NT2/D1 (cell line): ENCODE data around the gene RGL2.

ENCODE experiments used
- DNase-seq: peaks from one replicate; pipeline ENCODE4 v3.0.0-alpha.2; 2011; ENCODE audit warnings: low read depth, low spot score
- H3K27me3 ChIP-seq: 2 replicates; pipeline ENCODE4 v1.6.0; 2011; ENCODE audit warnings: mild to moderate bottlenecking; ENCODE audit not compliant: insufficient read length, insufficient read depth
- H3K36me3 ChIP-seq: 2 replicates; pipeline ENCODE4 v1.6.1; 2011; ENCODE audit warnings: mild to moderate bottlenecking, low read length, mixed read lengths; ENCODE audit not compliant: insufficient read depth, insufficient read length
- H3K4me1 ChIP-seq: 2 replicates; pipeline ENCODE4 v1.5.1; 2011; ENCODE audit not compliant: insufficient read depth, insufficient read length
- H3K4me3 ChIP-seq: 2 replicates; pipeline ENCODE4 v1.5.1; 2011; ENCODE audit warnings: low read depth; ENCODE audit not compliant: insufficient read length
- H3K9ac ChIP-seq: 2 replicates; pipeline ENCODE4 v1.6.0; 2011; ENCODE audit warnings: low read depth; ENCODE audit not compliant: insufficient read length
- H3K9me3 ChIP-seq: 2 replicates; pipeline ENCODE4 v1.5.1; 2011; ENCODE audit warnings: mild to moderate bottlenecking, low read length; ENCODE audit not compliant: insufficient read depth
- SUZ12 ChIP-seq: IDR thresholded peaks from 2 replicates; pipeline ENCODE4 v1.6.1; 2011; ENCODE audit not compliant: insufficient read length, insufficient read depth; ENCODE audit errors: extremely low read depth
- YY1 ChIP-seq: IDR thresholded peaks from 2 replicates; pipeline ENCODE4 v1.6.1; 2011; ENCODE audit not compliant: insufficient read length, insufficient read depth
- ZNF274 ChIP-seq: IDR thresholded peaks from 2 replicates; pipeline ENCODE4 v1.6.1; 2011; ENCODE audit warnings: mild to moderate bottlenecking, low read depth, low read length

RGL2 gene

DNA sequence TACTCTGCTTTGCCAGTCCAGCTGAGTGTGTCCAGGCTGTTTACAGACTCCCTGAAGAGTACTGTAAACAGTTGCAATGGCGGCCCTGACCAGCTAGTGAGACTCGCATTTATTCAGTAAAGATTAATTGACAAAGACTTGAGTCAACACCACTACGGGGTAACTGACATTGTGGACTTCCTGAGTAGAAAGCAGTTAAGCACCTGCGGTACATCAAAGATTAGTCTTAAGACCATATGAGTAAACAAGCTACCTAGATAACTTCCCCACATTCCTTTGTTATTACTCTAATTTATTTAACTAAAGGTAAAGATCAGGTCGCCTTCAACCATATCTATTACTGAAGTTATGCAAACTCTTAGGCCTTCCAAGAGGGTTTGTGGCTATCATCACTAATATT lies 39.7 kb downstream of the RGL2 start:
- H3K9me3 ChIP-seq = no peaks in the 10 kb centered on the region
- TF ChIP-seq YY1 (no peak), ZNF274 (no peak), SUZ12 (no peak)
- H3K9ac ChIP-seq = no peak overlapping the region
- H3K27me3 ChIP-seq = no peaks in the 10 kb centered on the region
- H3K4me3 ChIP-seq = no peak overlapping the region
- H3K36me3 ChIP-seq = peaks cover 15% of the 10 kb centered on the region
- H3K4me1 ChIP-seq = no peaks in the 10 kb centered on the region
- no peak for DNase-seq

GRCh38 chr6:33254591-33254990 lies 44.2 kb downstream of the RGL2 start:
- Histone ChIP-seq H3K9me3 (no peaks in the 10 kb centered on the region), H3K27me3 (no peaks in the 10 kb centered on the region), H3K4me1 (peaks cover 2% of the 10 kb centered on the region), H3K9ac (no peak overlapping the region), H3K4me3 (no peak overlapping the region), H3K36me3 (peaks cover 16% of the 10 kb centered on the region)
- DNase-seq = no peak
- TF ChIP-seq SUZ12 (no peak), ZNF274 (no peak), YY1 (no peak)

GRCh38 chr6:33252759-33253158 lies 46.0 kb downstream of the RGL2 start:
- Histone ChIP-seq H3K9me3 (no peaks in the 10 kb centered on the region), H3K9ac (no peak overlapping the region), H3K36me3 (peaks cover 16% of the 10 kb centered on the region), H3K27me3 (peaks cover 3% of the 10 kb centered on the region), H3K4me1 (peaks cover 3% of the 10 kb centered on the region), H3K4me3 (no peak overlapping the region)
- DNase-seq = no peak
- no peak for TF ChIP-seq SUZ12
- no peak for TF ChIP-seq YY1
- no peak for TF ChIP-seq ZNF274

- no peak for TF ChIP-seq ZNF274
- no peak for TF ChIP-seq YY1
- TF ChIP-seq SUZ12 = no peak
- Histone ChIP-seq H3K4me3 (no peak overlapping the region), H3K4me1 (peaks cover 3% of the 10 kb centered on the region), H3K36me3 (peaks cover 16% of the 10 kb centered on the region), H3K27me3 (peaks cover 12% of the 10 kb centered on the region), H3K9ac (peak overlapping the region; percentile 21), H3K9me3 (no peaks in the 10 kb centered on the region)
- DNase-seq = no peak
Observed at GRCh38 chr6:33251395-33252012, 47.2 kb downstream of the RGL2 start.

DNA sequence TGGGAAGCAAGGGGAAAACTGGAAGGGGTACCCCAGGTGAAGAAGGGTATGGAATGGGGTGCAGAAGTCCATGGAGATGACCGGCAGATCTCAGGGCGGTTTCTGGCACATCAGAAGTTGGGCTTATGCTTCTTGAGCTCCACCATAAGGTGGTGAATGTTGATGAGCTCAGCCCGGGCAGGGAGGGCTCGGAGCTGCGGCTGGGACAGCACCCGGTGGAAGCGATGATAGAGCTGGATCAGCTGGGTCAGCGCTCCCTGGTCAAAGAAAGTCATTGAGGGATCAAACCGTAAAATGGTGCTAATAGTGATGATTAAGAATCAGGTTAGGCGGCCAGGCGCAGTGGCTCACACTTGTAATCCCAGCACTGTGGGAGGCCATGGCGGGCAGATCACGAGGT lies 48.0 kb downstream of the RGL2 start:
- Histone ChIP-seq H3K9me3 (no peaks in the 10 kb centered on the region), H3K27me3 (peaks cover 18% of the 10 kb centered on the region), H3K4me3 (no peak overlapping the region), H3K9ac (no peak overlapping the region), H3K4me1 (peaks cover 3% of the 10 kb centered on the region), H3K36me3 (peaks cover 16% of the 10 kb centered on the region)
- no peak for DNase-seq
- TF ChIP-seq ZNF274 (no peak), SUZ12 (no peak), YY1 (no peak)

- TF ChIP-seq SUZ12 (no peak), YY1 (no peak), ZNF274 (no peak)
- no peak for DNase-seq
Observed at GRCh38 chr6:33249732-33250630, 48.8 kb downstream of the RGL2 start.

GRCh38 chr6:33248932-33249731 lies 49.6 kb downstream of the RGL2 start:
- Histone ChIP-seq H3K9me3 (no peaks in the 10 kb centered on the region), H3K36me3 (peaks cover 16% of the 10 kb centered on the region), H3K4me1 (peaks cover 3% of the 10 kb centered on the region), H3K9ac (peak overlapping the region; percentile 96), H3K4me3 (peak overlapping the region; percentile 70), H3K27me3 (peaks cover 18% of the 10 kb centered on the region)
- TF ChIP-seq ZNF274 = no peak
- no peak for TF ChIP-seq SUZ12
- TF ChIP-seq YY1 = no peak
- peak; percentile 94 for DNase-seq

More at GRCh38 chr6:33249732-33250630, 48.8 kb downstream of the RGL2 start:
- H3K9me3 ChIP-seq = no peaks in the 10 kb centered on the region
- peaks cover 3% of the 10 kb centered on the region for H3K4me1 ChIP-seq
- H3K36me3 ChIP-seq = peaks cover 16% of the 10 kb centered on the region
- H3K9ac ChIP-seq = peak overlapping the region; percentile 96
- H3K4me3 ChIP-seq = peak overlapping the region; percentile 70
- H3K27me3 ChIP-seq = peaks cover 18% of the 10 kb centered on the region
